Stimulated activated CD4-positive, alpha-beta T cell treated with anti-CD3 and anti-CD28 coated beads, TNF-alpha, amount 100 ng/mL, for 48 hours (primary cell): Measurements from ENCODE around the gene USP9Y.
"Not testable (repeated sequence)": the region's sequence is repeated elsewhere in the genome, so short reads cannot be mapped to it uniquely, and the experiment has no call there.

Experiments
- DNase-seq, 3 donors: peaks; one replicate each; pipeline ENCODE4 v3.0.0-alpha.2; 2020; ENCODE audit warnings: low read depth in 3 of 3

The USP9Y gene, protein sequence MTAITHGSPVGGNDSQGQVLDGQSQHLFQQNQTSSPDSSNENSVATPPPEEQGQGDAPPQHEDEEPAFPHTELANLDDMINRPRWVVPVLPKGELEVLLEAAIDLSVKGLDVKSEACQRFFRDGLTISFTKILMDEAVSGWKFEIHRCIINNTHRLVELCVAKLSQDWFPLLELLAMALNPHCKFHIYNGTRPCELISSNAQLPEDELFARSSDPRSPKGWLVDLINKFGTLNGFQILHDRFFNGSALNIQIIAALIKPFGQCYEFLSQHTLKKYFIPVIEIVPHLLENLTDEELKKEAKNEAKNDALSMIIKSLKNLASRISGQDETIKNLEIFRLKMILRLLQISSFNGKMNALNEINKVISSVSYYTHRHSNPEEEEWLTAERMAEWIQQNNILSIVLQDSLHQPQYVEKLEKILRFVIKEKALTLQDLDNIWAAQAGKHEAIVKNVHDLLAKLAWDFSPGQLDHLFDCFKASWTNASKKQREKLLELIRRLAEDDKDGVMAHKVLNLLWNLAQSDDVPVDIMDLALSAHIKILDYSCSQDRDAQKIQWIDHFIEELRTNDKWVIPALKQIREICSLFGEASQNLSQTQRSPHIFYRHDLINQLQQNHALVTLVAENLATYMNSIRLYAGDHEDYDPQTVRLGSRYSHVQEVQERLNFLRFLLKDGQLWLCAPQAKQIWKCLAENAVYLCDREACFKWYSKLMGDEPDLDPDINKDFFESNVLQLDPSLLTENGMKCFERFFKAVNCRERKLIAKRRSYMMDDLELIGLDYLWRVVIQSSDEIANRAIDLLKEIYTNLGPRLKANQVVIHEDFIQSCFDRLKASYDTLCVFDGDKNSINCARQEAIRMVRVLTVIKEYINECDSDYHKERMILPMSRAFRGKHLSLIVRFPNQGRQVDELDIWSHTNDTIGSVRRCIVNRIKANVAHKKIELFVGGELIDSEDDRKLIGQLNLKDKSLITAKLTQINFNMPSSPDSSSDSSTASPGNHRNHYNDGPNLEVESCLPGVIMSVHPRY (N-terminal part only)

GRCh38 chrY:12701181-12701695 is at the start of gene USP9Y:
USP9Y (plus strand) TSS chrY:12701231; CDS start chrY:12709448, 8,217 bp downstream.
- no peak for DNase-seq

- DNase-seq, result no peak
Observed at GRCh38 chrY:12651621-12652036, 49.4 kb upstream of the USP9Y start.

- DNase-seq, result peak in 2 of 3 donors; percentile 26 to 62
Observed at GRCh38 chrY:12661745-12662681, 39.0 kb upstream of the USP9Y start.

- peak in 2 of 3 donors; percentile 4 to 47 for DNase-seq
Observed at GRCh38 chrY:12662745-12663591, 38.1 kb upstream of the USP9Y start.

GRCh38 chrY:12663845-12664244 is 37.2 kb upstream of the USP9Y start:
- DNase-seq, result not testable (repeated sequence)

DNA sequence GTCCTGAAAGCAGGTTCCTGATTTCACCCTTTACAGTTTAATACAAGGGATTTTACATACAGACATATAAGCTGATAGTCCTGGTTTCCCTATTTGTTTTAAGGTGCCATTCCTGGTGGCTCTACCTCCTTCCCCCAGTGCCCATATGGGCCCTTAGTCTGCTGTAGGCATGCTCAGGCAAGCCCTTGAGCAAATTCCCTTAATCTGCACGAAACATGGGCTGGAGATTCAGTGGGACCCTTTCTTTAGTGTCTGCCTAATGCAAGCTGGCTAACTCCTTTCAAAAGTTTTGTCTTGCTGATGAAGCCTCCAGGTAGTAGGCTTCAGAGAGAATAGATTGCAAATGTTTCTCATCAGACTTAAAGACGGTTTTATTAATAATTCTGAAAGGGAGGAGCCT is 22.9 kb upstream of the USP9Y start:
- no peak for DNase-seq

DNA sequence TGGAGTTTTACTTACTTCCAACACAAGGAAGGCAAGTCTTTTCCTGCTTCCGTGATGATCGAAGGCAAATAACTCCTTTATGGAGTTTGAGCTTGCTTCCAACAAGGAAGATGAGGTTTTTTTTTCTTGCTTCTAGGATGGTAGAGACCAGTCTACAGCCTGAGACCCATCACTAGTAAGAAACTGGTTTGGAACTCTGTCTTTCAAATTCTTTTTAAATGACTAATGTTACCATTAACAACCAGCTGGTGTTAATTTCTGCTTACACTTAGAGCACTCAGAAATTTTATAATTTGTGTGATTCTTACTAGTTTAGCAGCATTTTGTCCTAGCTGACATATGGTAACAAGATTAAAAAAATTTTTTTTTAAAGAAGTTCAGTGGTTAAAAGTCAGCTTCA is 19.5 kb upstream of the USP9Y start:
- no peak for DNase-seq

- DNase-seq, result no peak
Observed at GRCh38 chrY:12688337-12688736, 12.7 kb upstream of the USP9Y start.

GRCh38 chrY:12700087-12700486 is 944 bp upstream of the USP9Y start:
- no peak for DNase-seq

DNA sequence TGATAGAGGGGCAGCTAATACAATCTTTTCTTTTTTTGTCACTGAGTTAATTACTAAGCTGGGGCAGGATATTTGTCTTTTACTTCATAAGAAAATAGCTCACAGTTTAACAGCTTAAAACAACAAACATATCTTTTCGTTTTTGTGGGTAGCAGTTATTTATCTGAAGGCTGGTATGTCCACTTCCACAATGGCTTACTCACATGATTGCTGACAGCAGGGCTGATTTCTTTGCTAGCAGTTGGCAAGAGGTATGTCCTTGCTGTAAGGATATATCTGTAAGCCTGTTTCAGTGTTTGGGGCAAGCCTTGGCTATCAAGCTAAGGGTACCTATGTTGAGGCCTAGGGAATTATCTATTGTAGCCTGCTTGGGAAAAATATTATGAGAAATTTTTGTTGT is 1.1 kb downstream of the USP9Y start:
- DNase-seq, result no peak

GRCh38 chrY:12710460-12710859 is 9.4 kb downstream of the USP9Y start:
- no peak for DNase-seq

- DNase-seq, result no peak
Observed at GRCh38 chrY:12715376-12715775, 14.3 kb downstream of the USP9Y start.

GRCh38 chrY:12729746-12730145 is 28.7 kb downstream of the USP9Y start:
- no peak for DNase-seq

- DNase-seq, result peak in 2 of 3 donors; percentile 14 to 56
Observed at GRCh38 chrY:12733625-12734024, 32.6 kb downstream of the USP9Y start.

DNA sequence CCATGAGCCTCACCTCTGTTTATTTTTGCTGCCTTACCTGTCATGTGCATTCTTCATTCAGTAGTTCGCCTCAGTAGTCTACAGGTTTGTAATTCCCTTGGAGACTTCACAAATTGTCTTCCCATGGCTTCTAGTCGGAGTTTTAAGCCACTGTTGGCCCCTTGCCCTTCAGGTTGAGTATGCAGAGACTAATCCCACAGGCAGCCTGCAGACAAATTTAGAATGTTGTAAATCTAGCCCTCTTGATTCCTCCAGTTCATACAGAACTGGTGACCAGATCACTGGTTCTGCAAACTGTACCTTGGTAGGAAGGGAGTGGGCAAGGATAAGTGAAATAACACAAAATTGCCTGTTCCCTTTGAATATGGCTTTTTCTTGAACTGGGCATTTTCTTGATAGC is 33.0 kb downstream of the USP9Y start:
- DNase-seq, result no peak

- DNase-seq, result no peak
Observed at GRCh38 chrY:12741414-12741813, 40.4 kb downstream of the USP9Y start.

- DNase-seq, result no peak
Observed at GRCh38 chrY:12742725-12743124, 41.7 kb downstream of the USP9Y start.

DNA sequence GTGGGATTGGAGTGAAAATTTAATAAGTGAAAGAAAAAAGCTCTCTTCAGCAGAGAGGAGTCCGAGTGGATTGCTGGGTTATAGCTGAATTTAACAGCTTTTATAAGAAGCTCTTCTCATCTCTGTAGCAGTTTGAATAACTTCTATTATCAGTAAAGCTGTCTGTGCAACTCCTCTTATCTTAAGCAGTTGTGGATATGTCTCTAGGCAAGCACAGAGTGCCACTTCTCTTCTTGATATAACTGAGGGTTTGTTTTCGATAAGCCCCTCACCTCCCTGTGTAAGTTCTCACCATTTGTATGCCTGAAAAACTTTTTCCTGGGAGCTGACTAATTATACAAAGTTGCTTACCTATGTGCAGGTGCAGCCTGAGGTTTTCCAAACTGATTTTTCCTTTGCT is 43.1 kb downstream of the USP9Y start:
- no peak for DNase-seq

DNA sequence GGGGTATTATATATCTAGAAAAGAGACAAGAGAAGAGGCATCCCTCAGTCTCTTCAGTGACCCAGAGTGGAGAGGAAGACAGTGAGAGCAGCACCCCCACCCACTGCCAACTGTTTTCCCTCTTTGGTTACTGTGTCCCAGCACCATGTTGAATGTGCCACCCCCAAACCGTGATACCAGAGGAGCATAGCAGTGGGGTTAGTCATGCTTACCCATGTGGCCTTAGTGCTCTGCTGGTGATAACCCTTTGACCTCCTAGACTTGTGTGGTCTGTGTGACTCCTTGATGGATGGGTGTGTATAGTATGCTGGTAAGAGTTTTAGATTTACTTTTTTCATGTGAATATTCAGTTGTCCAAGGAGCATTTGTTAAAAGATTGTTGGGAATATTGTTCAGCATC is 48.3 kb downstream of the USP9Y start:
- no peak for DNase-seq

DNA sequence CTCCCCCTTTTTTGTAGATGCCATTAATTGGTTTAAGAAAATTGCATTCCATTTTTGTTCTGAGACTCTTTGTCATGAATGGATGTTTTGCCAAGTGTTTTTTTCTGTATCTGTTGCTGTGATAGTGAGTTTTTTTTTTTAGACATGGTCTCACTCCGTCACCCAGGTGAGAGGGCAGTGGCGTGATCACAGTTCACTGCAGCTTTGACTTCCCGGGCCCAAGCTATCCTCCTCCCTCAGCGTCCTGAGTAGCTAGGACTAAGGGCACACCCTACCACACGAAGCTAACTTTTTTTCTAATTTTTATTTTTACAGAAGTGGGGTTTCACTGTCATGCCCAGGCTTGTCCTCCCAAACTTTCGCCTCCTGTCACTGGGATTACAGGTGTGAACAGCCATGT is 51.8 kb downstream of the USP9Y start:
- DNase-seq, result no peak
